Measurements from ENCODE around the gene ADGRG7.

Gene ADGRG7

DNA sequence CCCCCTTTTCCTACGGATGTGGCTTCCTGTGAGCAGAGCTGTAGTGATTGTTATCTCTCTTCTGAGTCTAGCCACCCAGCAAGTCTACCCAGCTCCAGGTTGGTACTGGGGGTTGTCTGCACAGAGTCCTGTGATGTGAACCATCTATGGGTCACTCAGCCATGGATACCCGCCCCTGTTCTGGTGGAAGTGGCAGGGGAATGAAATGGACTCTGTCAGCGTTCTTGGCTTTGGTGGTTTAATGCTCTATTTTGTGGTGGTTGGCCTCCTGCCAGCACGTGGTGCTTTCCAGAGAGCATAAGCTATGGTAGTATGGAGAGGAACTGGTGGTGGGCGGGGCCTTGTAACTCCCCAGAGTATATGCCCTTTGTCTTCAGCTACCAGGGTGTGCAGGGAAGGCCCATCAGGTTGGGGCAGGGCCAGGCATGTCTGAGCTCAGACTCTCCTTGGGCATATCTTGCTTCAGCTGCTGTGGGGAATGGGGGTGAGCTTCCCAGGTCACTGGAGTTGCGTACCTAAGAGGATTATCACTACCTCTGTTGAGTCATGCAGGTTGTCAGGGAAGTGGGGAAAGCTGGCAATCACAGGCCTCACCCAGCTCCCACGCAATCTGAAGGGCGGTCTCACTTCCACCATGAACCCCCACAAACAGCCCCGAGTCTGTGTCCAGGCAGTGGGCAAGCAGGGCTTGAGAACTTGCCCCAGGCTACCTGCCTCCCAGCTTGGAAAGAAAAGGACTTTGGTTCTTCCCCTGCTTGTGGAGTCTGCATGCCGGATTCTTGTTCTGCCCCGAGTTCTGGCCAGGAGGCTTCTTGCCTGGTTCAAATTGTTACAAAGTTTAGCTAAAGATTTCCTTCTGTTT is 9.0 kb upstream of the ADGRG7 start:
- DNase-seq: no peak

DNA sequence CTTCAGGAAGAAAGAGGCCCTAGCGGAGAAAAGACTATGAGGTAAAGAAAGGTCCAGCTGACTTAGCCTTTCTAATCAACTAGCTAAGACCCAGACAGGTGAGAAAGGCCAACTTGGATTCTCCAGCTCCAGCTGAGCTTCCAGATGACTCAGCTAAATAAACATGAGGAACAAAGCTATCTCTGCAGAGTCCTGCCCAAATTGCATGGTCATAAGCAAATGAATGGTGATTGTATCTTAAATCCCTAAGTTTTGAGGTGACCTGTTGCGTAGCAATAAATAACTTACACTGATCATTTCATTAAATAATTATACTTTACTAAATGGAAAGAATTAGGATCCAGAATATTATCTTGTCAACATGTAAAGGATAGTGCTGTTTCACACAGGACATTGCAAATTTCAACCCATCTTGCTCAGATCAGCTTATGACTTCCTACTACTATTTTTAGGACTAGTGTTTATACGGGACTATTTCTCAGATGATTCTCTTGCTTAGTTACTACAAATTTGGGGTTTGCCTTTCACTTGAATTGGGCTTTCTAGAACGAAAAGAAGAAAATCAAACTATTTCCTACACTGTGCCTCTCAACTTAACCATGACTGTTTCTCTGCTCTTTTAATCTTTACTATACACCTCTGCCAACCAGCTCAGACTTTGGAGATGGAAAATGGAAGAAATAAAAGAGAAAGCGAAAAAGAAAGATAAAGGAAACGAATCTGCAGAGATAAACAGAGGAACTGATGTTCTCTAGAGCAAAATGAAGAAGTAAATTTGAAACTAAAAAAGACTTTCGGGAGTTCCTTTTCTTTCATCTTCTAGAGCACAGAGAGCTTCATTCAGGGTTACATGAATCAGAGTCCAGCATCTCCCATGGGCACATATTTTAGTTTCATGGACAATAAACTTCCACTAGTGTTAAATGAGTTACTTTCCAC is 6.6 kb upstream of the ADGRG7 start:
- no peak for DNase-seq

DNA sequence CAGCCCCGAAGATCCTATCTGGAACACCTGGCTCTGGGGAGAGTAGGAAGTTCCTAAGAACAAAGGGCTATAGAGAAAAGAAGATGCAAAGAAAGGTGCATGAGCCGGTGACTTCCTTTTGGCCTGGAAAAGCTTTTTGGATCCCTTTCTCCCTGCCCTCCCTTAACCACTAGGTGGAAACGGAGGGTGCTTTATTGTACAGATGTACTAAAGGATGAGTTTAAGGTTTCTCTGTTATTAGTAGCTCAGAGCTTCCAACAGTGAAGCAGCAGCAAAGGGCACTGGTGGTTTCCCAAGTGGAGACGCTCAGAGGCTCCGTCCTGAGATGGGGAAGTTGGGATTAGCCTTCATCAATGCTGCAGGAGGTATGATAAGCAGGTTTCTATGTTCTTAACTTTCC is 5.9 kb upstream of the ADGRG7 start:
- DNase-seq: no peak

DNA sequence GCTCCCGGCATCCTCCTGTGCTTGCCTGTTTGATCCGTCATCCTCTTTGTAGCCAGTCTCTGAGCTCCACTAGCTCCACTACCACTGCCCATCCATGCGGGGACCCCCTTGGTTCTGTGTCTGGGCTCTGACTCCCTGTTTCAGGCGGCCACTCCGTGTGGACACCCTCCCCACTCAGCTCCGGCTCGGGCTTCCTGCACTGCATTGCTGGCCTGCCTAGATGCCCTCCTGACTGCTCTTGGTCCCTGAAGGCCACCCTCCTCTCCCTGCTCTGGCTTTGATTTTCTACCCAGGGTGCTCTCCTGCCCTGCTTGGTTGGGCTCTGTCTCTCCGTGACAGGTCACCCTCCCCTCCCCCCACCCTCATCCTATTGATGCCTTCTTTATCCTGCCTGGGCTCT is 4.0 kb upstream of the ADGRG7 start:
- no peak for DNase-seq

DNA sequence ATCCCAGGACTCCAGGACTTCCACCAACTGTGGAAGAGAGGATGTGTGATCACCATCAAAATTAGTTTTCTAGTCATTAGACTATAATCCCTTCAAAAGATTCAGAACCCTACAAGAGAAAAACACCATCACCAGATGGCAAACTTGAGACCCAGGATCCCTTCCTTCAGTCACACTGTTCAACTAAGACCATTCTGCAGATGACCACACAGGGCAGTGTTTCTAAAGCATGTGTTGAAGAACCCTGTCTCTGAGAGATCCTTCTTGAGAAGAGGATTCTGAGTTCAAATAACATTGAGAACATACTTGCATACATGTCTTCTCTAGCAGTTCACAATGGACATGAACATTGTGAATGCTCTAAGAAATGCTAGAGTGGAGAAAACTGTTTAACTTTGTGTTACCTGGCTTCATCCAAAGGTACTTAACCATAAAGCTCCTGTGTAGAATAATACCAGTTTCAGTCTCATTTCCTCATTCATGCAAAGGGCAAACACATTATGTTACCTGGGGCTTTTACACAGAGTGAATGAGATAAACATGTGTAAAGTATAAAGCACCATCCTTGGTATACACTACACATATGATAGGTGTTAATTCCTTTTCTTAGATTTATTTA is 2.4 kb upstream of the ADGRG7 start:
- no peak for DNase-seq

DNA sequence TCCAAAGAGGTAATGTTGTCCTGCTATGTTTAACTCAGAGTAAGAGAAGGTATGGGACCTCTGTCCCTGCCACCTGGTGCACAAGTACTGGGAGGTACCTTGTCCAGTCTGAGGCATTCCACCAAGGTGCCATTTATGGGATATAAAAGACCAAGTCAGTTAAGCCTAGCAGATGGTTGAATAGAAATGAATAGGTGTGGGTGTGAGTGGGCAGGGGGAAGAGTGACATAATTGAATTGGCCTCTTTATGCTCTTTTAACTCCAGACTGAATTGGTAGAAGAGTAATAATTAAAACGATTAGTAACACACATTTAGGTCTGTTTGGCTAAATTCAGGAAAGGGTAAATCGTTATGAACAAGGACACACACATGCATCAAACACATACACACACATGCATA is 562 bp downstream of the ADGRG7 start:
- no peak for DNase-seq

DNA sequence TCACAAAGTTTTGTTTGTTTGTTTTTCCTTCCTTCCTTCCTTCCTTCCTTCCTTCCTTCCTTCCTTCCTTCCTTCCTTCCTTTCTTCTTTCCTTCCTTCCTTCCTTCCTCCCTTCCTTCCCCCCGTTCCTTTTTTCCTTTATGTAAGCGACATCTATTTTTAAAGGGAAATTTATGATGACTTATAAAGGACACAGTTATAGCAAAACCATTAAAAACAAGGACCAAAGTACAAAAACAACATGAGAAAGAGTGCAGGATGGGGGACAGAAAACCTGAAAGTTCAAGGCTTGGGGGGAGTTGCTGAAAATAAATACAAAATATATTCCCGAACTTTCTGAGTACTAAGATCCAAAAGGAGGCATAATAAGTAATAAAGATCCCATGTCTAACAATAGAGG is 1.8 kb downstream of the ADGRG7 start:
- DNase-seq: no peak

DNA sequence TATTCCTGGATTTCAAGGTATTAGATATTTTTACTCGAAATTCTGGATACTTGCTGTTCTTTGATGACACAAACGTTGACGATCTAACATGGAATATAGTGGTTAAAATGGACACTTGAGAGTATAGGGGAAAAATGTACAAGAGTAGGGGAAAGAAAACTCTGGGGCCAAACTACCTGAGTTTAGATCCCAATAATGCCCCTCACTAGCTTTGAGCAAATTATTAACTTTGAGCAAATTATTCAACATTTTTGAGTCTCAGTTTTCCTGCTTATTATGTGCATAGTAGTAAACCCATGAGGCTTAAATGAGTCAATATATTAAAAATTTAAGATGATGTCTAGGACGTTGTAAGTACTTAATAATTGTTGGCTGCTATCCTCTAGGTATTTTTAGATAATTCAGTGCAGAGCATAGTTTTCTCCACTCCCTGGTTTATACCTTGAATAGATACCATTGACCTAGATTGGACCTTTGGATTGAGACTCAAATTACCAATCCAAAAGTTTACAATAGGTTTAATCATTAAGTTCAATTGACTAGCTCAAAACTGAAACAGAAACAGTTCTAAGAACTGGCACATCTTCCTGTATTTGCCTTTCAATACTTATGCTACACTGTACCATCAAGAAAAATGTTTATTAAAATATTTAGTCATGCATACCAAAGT is 4.5 kb downstream of the ADGRG7 start:
- DNase-seq: no peak

DNA sequence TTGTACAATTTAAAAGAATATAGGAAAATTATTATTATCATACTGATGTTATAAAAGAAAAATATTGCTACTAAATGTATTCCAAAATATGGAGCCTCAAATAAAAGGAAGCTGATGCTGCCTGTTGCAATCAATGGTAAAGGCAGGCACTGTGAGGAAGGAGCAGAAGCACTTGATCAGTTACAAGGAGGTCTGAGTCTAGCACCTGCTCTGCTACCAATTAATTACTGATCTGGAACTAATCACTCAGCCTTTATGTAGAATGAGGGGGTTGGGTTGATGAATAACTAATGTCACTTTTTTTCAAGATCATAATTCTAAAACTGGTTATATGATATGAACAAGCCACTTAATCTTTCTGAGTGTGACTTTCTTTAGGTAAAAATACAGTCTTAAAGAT is 5.5 kb downstream of the ADGRG7 start:
- no peak for DNase-seq

DNA sequence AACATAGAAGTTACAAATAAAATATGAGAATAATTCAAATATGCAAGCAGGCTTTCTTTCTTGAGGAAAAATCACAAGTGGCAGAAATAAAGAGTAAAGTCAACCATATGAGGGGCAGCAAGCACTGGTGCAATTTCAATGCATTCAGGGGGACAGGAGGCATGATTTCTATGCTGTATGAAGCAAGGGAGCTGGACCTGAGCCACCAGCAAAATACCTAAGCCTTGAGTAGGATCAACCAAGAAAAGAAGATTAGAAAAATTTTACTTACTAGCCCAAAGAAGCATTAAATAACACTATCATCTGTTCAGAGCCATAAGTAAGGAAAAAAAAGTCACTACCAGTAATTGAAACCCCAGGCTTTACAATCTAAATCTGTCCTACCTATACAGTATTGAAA is 6.3 kb downstream of the ADGRG7 start:
- DNase-seq: no peak

DNA sequence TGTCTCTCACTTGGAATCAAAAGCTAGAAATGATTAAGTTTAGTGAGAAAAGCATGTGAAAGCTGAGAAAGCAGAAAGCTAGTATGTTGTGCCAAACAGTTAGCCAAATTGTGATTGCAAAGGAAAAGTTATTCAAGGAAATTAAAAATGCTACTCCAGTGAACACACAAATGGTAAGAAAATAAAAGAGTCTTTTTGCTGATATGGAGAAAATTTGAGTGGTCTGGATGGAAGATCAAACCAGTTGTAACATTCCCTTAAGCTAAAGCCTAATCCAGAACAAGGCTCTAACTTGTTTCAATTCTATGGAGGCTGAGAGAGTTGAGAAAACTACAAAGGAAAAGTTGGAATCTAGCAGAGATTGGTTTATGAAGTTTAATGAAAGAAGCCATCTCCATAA is 11.8 kb downstream of the ADGRG7 start:
- no peak for DNase-seq

DNA sequence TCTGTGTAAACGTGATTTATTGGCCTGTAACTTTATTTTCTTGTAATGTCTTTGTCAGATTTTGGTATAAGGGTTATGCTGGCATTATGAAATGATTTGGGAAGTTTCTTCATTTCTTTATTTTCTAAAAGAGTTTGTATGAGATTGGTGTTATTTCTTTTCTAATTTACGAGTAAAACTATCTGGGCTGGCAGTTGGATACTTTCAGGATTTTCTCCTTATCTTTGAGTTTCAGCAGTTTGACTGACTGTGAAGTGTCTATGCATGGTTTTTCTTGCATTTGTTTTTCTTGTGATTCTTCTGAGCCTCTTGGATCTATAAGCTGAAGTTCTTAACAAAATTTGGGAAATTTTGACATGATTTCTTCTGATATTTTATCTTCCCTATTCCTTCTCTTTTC is 18.1 kb downstream of the ADGRG7 start:
- DNase-seq: no peak

DNA sequence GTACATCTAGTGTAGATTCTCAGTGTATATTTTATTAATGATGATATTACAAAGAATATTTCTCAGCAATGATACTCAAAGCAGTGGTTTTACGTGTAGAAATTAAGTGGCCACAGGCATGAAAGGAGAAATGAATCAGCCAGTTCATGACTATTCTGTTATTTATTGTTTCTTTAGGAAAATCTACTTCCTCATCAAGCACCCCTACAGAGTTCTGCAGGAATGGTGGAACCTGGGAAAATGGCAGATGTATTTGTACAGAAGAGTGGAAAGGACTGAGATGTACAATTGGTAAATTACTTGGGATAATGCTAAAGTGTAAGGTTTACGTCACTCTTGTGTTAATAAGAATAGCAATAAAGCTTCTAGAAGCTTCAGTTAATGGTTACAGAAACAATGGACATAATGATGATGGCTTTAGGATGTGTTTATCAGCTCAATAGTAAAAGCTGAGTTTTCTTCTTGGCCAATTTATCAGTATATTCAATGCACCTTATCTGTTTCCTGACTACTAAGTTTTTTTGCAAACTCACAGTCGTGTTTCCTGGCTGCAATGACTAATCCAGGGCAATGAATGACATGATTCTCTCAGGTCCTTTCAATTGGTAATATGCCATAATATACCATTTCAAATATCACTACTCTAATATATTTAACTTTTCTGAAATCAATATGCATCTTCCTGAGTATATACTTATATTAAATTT is 20.2 kb downstream of the ADGRG7 start:
- no peak for DNase-seq

DNA sequence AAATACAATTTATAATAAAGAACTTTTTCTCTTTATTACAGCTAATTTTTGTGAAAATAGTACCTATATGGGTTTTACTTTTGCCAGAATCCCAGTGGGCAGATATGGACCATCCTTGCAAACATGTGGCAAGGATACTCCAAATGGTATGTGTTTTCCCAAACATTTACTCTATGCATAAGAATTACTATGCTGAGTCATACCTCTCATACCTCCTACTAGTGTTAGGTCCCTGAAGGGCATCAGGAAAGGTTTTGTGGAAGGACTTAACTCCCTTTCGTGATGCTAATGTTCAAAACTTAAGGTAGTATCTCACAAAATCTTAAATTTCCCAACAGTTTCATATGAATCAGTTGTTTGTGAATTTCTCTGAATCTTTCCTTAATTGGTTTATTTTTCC is 21.3 kb downstream of the ADGRG7 start:
- DNase-seq: no peak

DNA sequence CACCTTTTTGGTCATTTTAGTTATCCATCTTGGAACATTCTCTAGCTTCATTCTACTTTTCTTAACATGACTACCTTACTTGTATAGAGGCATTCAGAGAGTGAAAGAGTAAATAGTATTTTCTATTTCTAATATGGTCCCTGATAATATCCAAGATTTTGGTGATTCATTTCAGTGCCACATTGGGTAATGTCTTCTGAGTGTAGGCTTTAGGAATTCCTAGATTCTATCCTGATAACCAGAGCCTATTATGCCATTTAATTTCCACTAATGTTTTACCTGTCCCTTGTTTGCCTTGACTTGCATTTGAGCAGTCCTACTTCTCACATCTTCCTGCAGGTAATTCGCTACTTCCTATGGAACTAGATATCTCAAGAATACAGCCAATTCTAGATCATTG is 21.8 kb downstream of the ADGRG7 start:
- DNase-seq: no peak

DNA sequence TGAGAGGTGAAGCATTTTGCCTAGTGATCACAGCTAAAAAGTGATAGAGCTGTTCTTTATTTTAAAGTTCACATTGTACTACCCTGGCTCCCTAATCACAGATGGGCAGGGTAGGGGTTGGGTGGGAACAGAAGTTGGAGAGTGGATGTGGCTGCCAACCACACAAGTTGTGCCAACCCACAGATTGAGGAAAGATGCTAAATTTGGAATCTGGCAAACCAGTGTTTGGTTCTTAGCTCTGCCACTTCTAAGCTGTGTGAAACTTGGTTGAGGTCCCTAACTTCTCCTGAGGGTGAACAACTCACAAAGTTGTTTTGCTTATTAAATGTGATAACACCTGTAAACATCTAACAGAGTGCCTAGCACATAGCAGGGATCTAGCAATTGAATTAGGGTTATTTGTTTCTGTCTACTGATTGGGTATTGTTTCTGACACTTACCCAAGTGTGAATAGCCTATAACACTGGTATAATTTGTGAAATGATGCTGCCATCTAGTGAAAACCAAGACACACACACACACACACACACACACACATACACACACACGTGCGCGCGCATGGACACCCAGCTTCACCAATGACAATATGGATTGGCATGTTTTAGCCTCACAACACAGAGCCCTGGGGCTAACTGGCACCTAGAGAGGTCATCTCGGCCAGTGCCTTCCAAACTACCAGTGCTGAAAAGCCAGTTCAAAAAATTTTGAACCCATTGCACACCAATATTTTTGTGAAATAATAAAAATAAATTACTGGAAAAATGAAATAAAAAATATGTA is 25.3 kb downstream of the ADGRG7 start:
- DNase-seq: no peak

DNA sequence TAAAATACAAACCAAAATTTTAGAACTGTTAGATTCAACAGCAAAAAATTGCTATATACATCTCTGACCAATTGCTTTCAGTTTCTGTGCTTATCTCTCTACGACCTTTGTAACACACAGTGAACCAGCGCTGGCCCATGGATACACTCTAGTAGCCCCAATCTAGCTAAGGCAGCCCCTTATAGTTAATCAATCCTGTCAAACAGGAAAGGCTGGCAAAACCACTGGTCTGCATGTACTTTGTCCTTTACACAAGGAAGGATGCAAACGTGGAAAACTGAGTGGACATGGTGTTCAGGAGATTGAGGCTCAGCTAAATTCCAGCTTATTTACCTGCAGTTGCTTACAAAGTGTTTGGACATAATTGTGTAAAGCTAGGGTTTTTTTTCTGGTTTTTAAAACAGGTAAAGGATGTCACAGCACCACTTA is 25.9 kb downstream of the ADGRG7 start:
- DNase-seq: no peak

DNA sequence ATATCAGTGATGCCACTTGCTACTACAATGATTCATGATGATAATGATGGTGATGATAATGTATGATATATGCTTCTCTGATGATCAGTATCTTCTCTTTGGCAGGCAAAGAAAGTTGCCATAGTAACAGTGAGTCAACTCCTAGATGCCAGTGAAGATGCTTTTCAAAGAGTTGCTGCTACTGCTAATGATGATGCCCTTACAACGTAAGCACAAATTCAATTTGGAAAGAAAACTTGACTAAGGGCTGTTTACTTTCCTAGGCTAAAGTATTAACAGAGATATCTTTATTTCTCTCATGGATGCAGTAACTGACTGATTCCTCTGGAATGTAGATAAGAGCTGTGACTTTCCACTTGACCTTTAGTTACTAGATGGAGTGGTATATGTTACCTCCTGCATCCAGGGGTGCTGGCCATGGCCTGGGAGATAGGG is 27.8 kb downstream of the ADGRG7 start:
- no peak for DNase-seq

DNA sequence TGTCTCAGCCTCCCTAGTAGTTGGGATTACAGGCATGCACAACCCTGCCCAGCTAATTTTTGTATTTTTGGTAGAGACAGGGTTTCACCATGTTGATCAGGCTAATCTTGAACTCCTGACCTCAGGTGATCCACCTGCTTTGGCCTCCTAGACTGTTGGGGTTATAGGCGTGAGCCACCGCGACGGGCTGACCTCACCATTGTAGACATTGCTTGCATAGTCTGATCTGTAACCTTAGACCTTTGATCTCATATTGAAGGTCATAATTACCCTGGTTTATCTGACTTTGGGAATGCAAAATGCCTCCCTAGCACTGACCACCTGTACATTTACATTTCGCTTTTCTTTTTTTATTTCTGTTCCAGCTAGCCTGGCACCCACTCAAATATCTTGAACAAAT is 31.2 kb downstream of the ADGRG7 start:
- DNase-seq: no peak

DNA sequence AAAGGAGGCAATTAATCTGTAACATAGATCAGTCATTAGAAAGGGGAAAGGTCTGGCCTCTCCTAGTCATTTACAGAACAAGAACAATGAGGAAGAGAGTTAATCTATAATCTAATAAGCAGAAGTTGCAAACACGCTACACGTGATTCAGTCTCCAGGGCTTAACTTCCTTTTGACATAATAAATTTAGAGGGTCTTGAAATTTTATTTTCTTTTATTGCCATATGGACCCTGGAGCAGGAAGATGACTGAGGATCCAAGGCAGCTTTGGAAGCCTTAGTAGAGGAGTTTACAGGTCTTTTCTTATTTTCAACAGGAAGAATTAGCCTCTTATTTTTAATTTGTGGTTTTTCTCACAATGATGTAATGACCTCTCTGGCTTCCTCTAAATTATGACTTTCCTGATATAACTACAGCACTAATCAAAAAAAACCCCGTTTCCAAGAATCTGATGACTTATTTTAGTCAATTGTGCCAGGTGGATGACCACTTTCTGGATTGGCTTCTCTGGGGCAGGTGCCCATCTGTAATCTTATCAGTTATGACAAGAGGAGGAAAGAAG is 32.2 kb downstream of the ADGRG7 start:
- DNase-seq: no peak

DNA sequence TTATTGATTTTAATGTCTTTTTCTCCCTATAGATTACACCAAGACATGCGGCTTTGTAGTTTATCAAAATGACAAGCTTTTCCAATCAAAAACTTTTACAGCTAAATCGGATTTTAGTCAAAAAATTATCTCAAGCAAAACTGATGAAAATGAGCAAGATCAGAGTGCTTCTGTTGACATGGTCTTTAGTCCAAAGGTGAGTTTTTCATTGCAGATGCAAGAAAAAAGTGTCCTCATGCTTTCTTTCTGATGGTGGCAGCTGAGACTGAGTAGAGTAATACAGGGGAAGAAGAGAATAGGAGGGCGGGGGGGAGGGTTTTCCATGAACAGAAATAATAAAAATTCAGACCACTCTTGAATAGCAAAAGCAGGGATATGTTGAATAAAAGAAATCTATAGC is 36.5 kb downstream of the ADGRG7 start:
- no peak for DNase-seq

Measured in eye (tissue), 1 donor.